Endothelial cell of umbilical vein (primary cell): ENCODE data around the gene LFNG. TPM values are rescaled to one million over a fixed set of nuclear protein-coding genes. Genes with fewer than 3 reads are reported as not detected.

Experiments
- BruUV-seq: library from RNA; stranded (reverse); fragments of 400-500 nt; replicated peaks from 2 replicates; lab custom pipeline; 2021; lab: Mats Ljungman, UMichigan
- CTCF ChIA-PET: fragments of 300-600, 350-600 bp; sonication (Branson Sonifier 250); formaldehyde crosslinking; loops from one replicate; lab custom pipeline; 2021; ENCODE audit warnings: antibody characterized with exemption, inconsistent platforms; lab: Charles Lee
- POLR2A ChIA-PET: fragments of 300-600, 350-600 bp; sonication (Branson Sonifier 250); formaldehyde crosslinking; loops from one replicate; lab custom pipeline; 2021; ENCODE audit warnings: antibody characterized with exemption, inconsistent platforms; lab: Charles Lee
- DNase-seq: peaks from one replicate; pipeline ENCODE4 v3.0.0-alpha.2; 2011; ENCODE audit warnings: low read depth, low spot score
- FAIRE-seq: peaks from 2 replicates; lab custom pipeline; 2011; peaks lifted over from hg19 to GRCh38; lab: Jason Lieb, UNC
- H2AFZ ChIP-seq: 2 replicates; pipeline ENCODE4 v1.6.0; 2012; ENCODE audit warnings: low read depth, low read length, control low read depth, inconsistent platforms
- H3K27ac ChIP-seq: 2 replicates; pipeline ENCODE4 v1.5.1; 2011; ENCODE audit warnings: low read depth, mild to moderate bottlenecking, control low read depth, low read length, moderate library complexity; ENCODE audit not compliant: insufficient read depth
- H3K27me3 ChIP-seq, 2 experiments: 2 replicates each; pipeline versions ENCODE4 v1.6.0 to v1.6.1; 2011; ENCODE audit warnings: low read length in 2 of 2, mixed read lengths in 1 of 2; ENCODE audit not compliant: control insufficient read depth in 2 of 2, insufficient read depth in 2 of 2
- H3K36me3 ChIP-seq, 2 experiments: 2 replicates in 1 of 2; 3 replicates in 1 of 2; pipeline ENCODE4 v1.5.1; 2011; ENCODE audit warnings: low read length in 2 of 2, mild to moderate bottlenecking in 1 of 2, moderate library complexity in 1 of 2; ENCODE audit not compliant: control insufficient read depth in 2 of 2, insufficient read depth in 2 of 2; ENCODE audit errors: extremely low read depth in 1 of 2
- H3K4me1 ChIP-seq: 3 replicates; pipeline ENCODE4 v1.5.1; 2011; ENCODE audit warnings: mild to moderate bottlenecking, low read length; ENCODE audit not compliant: control insufficient read depth, insufficient read depth; ENCODE audit errors: extremely low read depth
- H3K4me2 ChIP-seq: 2 replicates; pipeline ENCODE4 v1.6.1; 2011; ENCODE audit warnings: low read length, control low read depth, mixed read lengths; ENCODE audit not compliant: insufficient read depth
- H3K4me3 ChIP-seq, 3 experiments: fragments of 200-600 bp in 1 of 3; sonication (generic), shearing (Covaris generic) in 1 of 3; replicated peaks in 1 of 3; 2 replicates each; pipeline ENCODE4 v1.5.1; 2011 to 2016; ENCODE audit warnings: control low read depth in 3 of 3, low read length in 3 of 3, mild to moderate bottlenecking in 2 of 3, inconsistent platforms in 1 of 3, low read depth in 1 of 3, moderate library complexity in 1 of 3; ENCODE audit not compliant: insufficient read depth in 1 of 3
- H3K79me2 ChIP-seq: 2 replicates; pipeline ENCODE4 v1.6.0; 2012; ENCODE audit warnings: low read length, inconsistent platforms; ENCODE audit not compliant: control insufficient read depth, insufficient read depth
- H3K9ac ChIP-seq: replicated peaks from 2 replicates; pipeline ENCODE3; 2011; ENCODE audit warnings: low read length, control low read depth; ENCODE audit not compliant: insufficient read depth; ENCODE audit errors: extremely low read depth
- H3K9me1 ChIP-seq: replicated peaks from 3 replicates; pipeline ENCODE4 v1.6.0; 2011; ENCODE audit warnings: mild to moderate bottlenecking, low read length; ENCODE audit not compliant: control insufficient read depth, insufficient read depth; ENCODE audit errors: extremely low read depth
- H3K9me3 ChIP-seq: replicated peaks from 2 replicates; pipeline ENCODE4 v1.5.1; 2012; ENCODE audit warnings: low read length, inconsistent platforms; ENCODE audit not compliant: control insufficient read depth, insufficient read depth
- H4K20me1 ChIP-seq: replicated peaks from 2 replicates; pipeline ENCODE3; 2011; ENCODE audit warnings: mild to moderate bottlenecking, low read length; ENCODE audit not compliant: control insufficient read depth, insufficient read depth; ENCODE audit errors: extremely low read depth
- CTCF ChIP-seq, 2 donors: IDR thresholded peaks; 1 replicate in 1 of 2; 2 replicates in 1 of 2; pipeline ENCODE4 v1.5.1; 2011; ENCODE audit warnings: low read length in 2 of 2, mild to moderate bottlenecking in 2 of 2, moderate library complexity in 2 of 2, control low read depth in 1 of 2, inconsistent platforms in 1 of 2, low read depth in 1 of 2; ENCODE audit not compliant: insufficient read depth in 1 of 2; ENCODE audit errors: extremely low read depth in 1 of 2
- EZH2 ChIP-seq: IDR thresholded peaks from 2 replicates; pipeline ENCODE4 v1.6.1; 2012; ENCODE audit warnings: borderline replicate concordance, low read depth, mild to moderate bottlenecking, moderate library complexity, low read length, inconsistent platforms; ENCODE audit not compliant: severe bottlenecking
- FOS ChIP-seq: IDR thresholded peaks from 2 replicates; pipeline ENCODE4 v1.6.1; 2011; ENCODE audit warnings: mild to moderate bottlenecking, low read length, moderate library complexity, borderline replicate concordance; ENCODE audit not compliant: insufficient read depth
- GATA2 ChIP-seq: IDR thresholded peaks from 2 replicates; pipeline ENCODE4 v1.7.0; 2011; ENCODE audit warnings: low read depth, mild to moderate bottlenecking, moderate library complexity, mixed read lengths, low read length; ENCODE audit not compliant: insufficient read length, insufficient read depth
- JUN ChIP-seq: IDR thresholded peaks from 2 replicates; pipeline ENCODE4 v1.6.1; 2011; ENCODE audit warnings: borderline replicate concordance, low read depth; ENCODE audit not compliant: insufficient read length, insufficient read depth
- MAX ChIP-seq: IDR thresholded peaks from 2 replicates; pipeline ENCODE4 v1.6.1; 2011; ENCODE audit not compliant: insufficient read depth, insufficient read length
- MYC ChIP-seq: IDR thresholded peaks from one replicate; pipeline ENCODE4 v1.6.1; 2011; ENCODE audit warnings: mild to moderate bottlenecking, low read depth, low read length
- POLR2A ChIP-seq: IDR thresholded peaks from 2 replicates; pipeline ENCODE4 v1.6.1; 2012; ENCODE audit warnings: low read depth, mild to moderate bottlenecking, control low read depth, low read length
- POLR2AphosphoS5 ChIP-seq: IDR thresholded peaks from 2 replicates; pipeline ENCODE4 v1.6.1; 2012; ENCODE audit warnings: low read depth, mild to moderate bottlenecking, control low read depth, low read length, moderate library complexity; ENCODE audit not compliant: insufficient read depth
- dilution Hi-C: fragments of 300-500 bp; cut with MboI; formaldehyde crosslinking; loops from one replicate; pipeline ENCODE4 v1.15.0; 2019; ENCODE audit warnings: low sequenced_read_pairs; ENCODE audit not compliant: extremely low pct_ligation_motif_present
- intact Hi-C: fragments of 100-400 bp; cut with micrococcal nuclease; formaldehyde crosslinking; loops from one replicate; pipeline ENCODE4 v1.10.0; 2022
- polyA plus RNA-seq, 4 experiments: library from polyadenylated mRNA; depleted of rRNA in 3 of 4; stranded (reverse) in 3 of 4; unstranded in 1 of 4; fragments of >200 nt; gene quantifications; 2 replicates each; pipeline versions ENCODE4 v1.2.1 to v1.2.3, GENCODE V29; 2011 to 2012; ENCODE audit warnings: missing spikeins in 1 of 4
- total RNA-seq: library from RNA; stranded (reverse); gene quantifications from 2 replicates; pipeline ENCODE4 v1.2.3, GENCODE V29; 2021

LFNG gene
- total and polyA plus RNA-seq, 2 donors (not counting 3 experiments of a cell fraction or from before 2014, with no cell fraction given): 12.6 to 13.1 TPM

- Histone ChIP-seq H3K4me3 (no peak overlapping the region), H3K9me1 (no peaks in the 10 kb centered on the region), H4K20me1 (no peaks in the 10 kb centered on the region), H2AFZ (no peak overlapping the region), H3K79me2 (no peaks in the 10 kb centered on the region), H3K9me3 (no peaks in the 10 kb centered on the region), H3K4me1 (peaks cover 20% of the 10 kb centered on the region), H3K27ac (no peak overlapping the region), H3K4me2 (no peak overlapping the region), H3K36me3 (no peaks in the 10 kb centered on the region), H3K9ac (no peak overlapping the region), H3K27me3 (no peaks in the 10 kb centered on the region)
- dilution Hi-C loops (no loop called here), intact Hi-C loops (no loop called here)
- no TSS peak for BruUV-seq
- TF ChIP-seq POLR2AphosphoS5 (no peak), FOS (no peak), EZH2 (no peak), JUN (no peak), CTCF (IDR thresholded peaks at IDR 0.05; ENCODE audit: extremely low read depth in 1 of 2, insufficient read depth in 1 of 2, low read depth in 1 of 2, low read length in 2 of 2) (no peak), POLR2A (no peak), MAX (no peak), MYC (no peak), GATA2 (no peak)
- POLR2A ChIA-PET: no interaction called here
- DNase-seq (no peak), FAIRE-seq (no peak)
- CTCF ChIA-PET: interaction anchor here (0.6 kb wide), 1 partner anchor 43 kb away, joined by 3 read pairs; the partner anchor contains the start of gene BRAT1
These were observed 7.4 kb upstream of the LFNG start for GRCh38 chr7:2512179-2512661.
